Measurements from ENCODE around the gene ARMC3. TPM values are rescaled to one million over a fixed set of nuclear protein-coding genes. Genes with fewer than 3 reads are reported as not detected.
A peak's percentile ranks its signal among the peaks of the same experiment; 100 is the strongest.

ARMC3 gene
- polyA plus RNA-seq, 4 donors, result 9.5 to 17.9 (median 12.9) TPM

DNA sequence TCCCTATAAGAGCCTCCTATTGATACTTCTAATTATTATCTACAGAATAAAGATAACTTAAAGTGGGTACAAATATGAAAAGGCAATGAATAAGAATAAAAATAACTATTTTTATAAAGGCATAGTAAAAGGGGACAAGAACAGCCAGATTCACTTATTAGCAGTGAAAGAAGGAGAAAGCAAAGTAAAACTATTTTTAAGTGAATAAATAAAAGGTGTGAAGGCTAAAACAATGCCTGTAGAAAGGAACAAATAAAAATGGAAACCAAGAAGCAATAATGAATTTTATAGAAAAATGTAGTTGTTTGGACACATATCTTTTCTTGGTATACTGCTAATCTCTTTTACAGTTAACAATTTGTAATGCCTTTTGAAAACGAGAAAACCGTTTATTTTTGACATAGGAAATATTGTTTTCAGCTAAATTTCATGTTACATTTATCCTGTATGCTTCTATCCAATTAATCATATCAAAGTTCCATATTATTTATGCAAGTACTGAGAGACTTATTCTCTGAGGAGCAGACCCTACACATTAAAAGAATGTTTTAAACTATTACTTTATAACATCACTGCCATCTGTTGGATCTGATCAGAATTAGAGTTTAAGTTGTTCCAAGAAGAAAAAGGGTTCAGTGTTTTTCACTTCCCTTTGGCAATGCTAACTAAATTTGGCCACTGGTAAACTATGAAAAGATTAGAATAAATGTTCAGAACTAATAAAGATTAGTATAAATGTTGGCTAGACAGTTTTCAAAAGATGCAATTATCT is 59.1 kb downstream of the ARMC3 start:
- peak in 1 of 4 donors; percentile 40 for DNase-seq (ENCODE audit: low read depth in 4 of 4, low spot score in 2 of 4)

DNA sequence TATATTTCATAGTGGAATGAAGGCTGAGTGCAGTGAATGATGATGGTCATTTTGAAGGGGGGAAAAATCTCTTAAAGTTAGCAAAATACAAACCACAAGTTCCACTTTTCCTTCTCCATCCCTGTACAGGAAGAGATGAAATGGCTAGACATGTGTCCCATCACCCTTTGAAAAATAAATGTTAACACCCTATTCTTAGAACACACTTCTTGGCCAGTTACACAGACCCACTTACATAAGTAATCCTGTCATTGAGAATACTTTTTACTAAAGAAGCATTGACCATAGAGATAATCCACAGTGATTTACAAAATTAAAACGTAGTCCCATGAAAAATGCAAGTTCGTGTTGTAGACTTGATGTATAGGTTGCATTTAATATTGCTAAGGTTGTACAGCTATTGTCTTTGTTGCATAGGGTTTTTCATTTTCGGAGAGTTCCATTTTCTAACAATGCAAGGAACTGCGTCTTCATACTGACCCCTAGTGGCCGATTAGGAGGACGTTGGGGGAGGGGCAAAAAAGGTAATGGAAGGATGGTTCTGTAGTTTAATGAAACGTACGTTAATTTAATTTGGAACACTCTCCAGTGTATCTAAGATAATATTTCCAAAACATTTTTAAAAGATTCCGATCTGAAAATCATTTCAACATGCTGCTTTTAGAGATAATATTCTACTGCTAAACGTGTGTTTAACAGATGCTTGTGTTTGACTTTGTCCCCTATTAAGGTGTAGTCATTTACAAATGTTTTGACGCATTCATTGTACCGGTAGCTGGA is 60.9 kb downstream of the ARMC3 start:
- peak in 3 of 4 donors; percentile 61 to 79 (median 68) for DNase-seq (ENCODE audit: low read depth in 4 of 4, low spot score in 2 of 4)

GRCh38 chr10:22990443-22990842 is 62.6 kb downstream of the ARMC3 start:
- no peak for DNase-seq (ENCODE audit: low read depth in 4 of 4, low spot score in 2 of 4)

DNA sequence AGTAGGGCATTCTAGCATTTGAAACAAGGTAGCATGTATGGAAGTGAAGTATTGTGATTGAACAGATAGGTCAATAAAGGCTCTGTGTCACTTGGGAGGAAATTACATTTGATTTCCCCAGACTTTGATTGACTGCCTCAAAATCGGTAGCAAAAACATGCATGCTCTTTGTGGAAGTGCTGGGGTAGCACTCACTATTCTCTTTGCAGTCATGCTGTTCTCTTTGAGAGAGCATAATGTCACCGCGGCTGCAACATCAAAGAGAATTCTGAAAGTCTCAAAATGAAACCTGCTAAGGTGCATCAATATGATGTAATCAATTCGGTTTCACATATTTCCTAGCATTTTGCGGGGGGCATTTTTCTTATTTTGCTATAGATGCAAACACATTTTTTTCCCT is 64.2 kb downstream of the ARMC3 start:
- no peak for DNase-seq (ENCODE audit: low read depth in 4 of 4, low spot score in 2 of 4)

DNA sequence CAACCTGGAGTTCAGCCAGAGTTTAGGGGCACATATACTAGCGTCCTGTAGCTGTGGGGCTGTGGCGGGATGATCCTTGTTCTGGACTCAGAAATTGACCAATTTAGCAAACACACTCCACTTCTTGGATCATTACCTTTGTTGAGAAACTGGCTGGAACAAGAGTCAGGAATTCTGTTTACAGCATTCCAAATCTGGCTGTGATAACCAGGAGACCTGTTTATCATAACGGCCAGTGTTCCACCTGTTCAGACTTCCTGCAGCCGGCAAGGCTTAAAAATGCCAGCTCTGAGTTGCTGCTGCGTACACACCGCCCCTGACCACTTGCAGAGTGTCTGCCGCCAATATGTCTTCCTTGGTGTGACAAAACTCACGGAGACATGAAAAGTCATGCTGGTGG is 64.8 kb downstream of the ARMC3 start:
- no peak for DNase-seq (ENCODE audit: low read depth in 4 of 4, low spot score in 2 of 4)

GRCh38 chr10:22993314-22993713 is 65.5 kb downstream of the ARMC3 start:
- DNase-seq (ENCODE audit: low read depth in 4 of 4, low spot score in 2 of 4), result no peak

DNA sequence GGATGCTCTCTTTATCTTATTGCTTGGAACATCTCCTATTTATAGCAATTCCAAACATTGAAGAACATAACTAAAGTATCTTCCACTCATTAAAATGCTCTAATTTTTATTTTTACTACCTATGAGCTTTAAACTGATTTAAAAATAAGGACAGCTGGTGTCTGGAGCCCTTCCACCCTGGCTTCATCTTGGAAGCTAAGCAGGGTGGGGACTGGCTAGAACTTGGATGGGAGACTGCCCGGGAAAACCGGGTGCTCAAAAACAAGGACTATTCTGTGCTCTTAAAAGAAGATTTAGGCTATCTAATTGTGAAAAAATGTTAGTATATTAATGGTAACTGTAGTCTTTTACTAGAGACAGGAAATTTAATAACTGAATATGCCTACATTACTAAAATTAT is 69.2 kb downstream of the ARMC3 start:
- DNase-seq (ENCODE audit: low read depth in 4 of 4, low spot score in 2 of 4), result no peak

DNA sequence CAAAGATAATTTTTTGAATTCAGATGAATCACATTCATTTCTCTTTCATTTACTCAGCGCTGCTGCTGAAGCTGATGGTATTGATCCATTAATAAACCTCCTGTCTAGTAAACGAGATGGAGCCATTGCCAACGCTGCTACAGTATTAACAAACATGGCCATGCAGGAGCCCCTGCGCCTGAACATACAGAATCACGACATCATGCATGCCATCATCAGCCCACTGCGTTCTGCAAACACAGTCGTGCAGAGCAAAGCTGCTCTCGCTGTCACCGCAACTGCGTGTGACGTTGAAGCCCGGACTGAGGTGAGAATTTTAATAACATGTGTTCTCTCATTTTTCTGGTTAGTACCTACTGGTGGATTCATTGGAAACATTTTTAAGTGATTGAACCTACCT is 70.2 kb downstream of the ARMC3 start:
- no peak for DNase-seq (ENCODE audit: low read depth in 4 of 4, low spot score in 2 of 4)

- DNase-seq (ENCODE audit: low read depth in 4 of 4, low spot score in 2 of 4), result no peak
Observed at GRCh38 chr10:22999942-23000341, 72.1 kb downstream of the ARMC3 start.

GRCh38 chr10:23001901-23002516 is 74.2 kb downstream of the ARMC3 start:
- peak in 3 of 4 donors; percentile 48 to 68 (median 60) for DNase-seq (ENCODE audit: low read depth in 4 of 4, low spot score in 2 of 4)

GRCh38 chr10:23005150-23005549 is 77.3 kb downstream of the ARMC3 start:
- no peak for DNase-seq (ENCODE audit: low read depth in 4 of 4, low spot score in 2 of 4)

GRCh38 chr10:23013581-23014335 is 85.9 kb downstream of the ARMC3 start:
- no peak for DNase-seq (ENCODE audit: low read depth in 4 of 4, low spot score in 2 of 4)

GRCh38 chr10:23015021-23015707 is 87.3 kb downstream of the ARMC3 start:
- DNase-seq (ENCODE audit: low read depth in 4 of 4, low spot score in 2 of 4), result no peak

GRCh38 chr10:23016636-23017035 is 88.8 kb downstream of the ARMC3 start:
- DNase-seq (ENCODE audit: low read depth in 4 of 4, low spot score in 2 of 4), result no peak

DNA sequence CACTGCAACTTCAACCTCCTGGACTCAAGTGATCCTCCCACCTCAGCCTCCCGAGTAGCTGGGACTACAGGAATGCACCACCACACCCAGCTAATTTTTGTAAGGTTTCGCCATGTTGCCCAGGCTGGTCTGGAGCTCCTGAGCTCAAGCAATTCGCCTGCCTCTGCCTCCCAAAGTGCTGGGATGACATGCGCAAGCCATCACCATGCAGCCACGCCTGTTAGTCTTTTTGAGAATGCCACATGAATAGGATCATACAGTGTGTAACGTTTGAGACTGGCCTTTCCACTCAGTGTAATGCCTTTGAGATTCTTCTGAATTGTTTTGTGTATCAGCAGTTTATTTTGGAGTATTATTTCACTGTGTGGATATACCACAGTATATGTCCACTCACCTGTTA is 91.8 kb downstream of the ARMC3 start:
- DNase-seq (ENCODE audit: low read depth in 4 of 4, low spot score in 2 of 4), result no peak

DNA sequence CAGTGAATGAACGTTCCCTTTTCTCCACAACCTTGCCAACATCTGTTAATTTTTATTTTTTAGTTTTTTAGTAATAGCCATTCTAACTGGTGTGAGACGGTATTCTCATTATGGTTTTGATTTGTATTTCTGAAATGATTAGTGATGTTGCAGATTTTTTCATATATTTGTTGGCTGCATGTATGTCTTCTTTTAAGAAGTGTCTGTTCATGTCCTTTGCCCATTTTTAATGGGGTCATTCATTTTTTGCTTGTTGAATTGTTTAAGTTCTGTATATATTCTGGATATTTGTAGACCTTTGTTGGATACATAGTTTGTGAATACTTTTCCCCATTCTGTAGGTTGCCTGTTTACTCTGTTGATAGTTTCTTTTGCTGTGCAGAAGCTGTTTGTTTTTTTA is 93.6 kb downstream of the ARMC3 start:
- no peak for DNase-seq (ENCODE audit: low read depth in 4 of 4, low spot score in 2 of 4)

DNA sequence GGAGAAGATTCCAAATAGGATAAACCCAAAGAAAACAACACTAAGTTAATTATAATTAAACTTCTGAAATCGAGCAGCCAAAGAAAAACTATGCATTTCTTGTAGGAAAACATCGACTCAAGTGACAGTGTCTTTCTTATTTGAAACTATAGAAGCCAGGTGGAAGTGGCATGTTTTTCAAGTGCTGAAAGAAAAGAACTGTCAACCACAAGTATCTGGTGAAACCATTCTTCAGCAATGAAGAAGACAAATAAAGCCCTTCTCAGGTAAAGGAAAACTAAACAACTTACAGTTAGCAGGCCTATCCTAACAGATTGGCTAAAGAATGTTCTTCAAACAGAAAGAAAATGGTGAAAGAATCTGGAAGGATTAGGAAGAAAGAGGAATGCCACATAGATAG is 96.1 kb downstream of the ARMC3 start:
- DNase-seq (ENCODE audit: low read depth in 4 of 4, low spot score in 2 of 4), result no peak

GRCh38 chr10:23031318-23031717 is 103.5 kb downstream of the ARMC3 start:
- DNase-seq (ENCODE audit: low read depth in 4 of 4, low spot score in 2 of 4), result no peak

DNA sequence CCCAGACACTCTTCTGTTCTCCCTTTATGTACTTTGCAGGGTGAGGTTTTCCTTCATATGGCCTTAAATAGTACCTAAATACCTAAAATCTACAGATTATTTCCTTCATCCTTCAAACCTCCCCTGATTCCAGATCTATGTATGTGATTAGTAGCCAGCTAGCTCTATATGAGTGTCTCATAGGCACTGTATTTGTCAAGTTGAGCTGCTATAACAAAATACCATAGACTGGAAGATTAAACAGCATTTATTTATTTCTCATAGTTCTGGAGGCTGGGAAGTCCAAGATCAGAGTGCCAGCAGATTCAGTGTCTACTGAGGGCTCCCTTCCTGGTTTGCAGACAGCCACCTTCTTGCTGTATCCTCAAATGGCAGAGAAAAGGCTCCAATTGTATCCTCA is 106.9 kb downstream of the ARMC3 start:
- no peak for DNase-seq (ENCODE audit: low read depth in 4 of 4, low spot score in 2 of 4)

DNA sequence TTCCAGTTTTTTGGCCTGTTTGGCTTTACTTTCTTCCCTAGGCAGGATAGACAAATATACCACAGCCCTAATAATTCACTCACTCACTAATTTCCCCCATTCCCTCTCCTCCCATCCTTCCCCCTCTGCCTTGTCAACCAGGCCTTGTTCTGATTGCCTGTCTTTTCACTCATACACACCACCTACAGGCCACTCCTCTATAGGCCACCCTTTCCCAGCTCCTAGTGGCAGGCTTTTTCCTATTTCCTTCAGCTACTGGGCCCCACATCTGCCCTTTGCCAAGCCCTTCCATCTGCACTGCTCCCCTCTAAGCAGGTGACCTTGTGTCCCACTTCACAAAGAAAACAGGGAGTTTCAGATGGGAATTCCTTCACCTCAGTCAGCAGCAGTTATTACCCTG is 107.7 kb downstream of the ARMC3 start:
- DNase-seq (ENCODE audit: low read depth in 4 of 4, low spot score in 2 of 4), result no peak
